ENCODE measurements around the gene PRKAG2.

GRCh38 chr7:151706277-151707104 lies 170.4 kb downstream of the PRKAG2 start:
- TF ChIP-seq POLR2A (IDR thresholded peaks at IDR 0.05; ENCODE audit: low read depth, low read length), result no peak
- no peak for TF ChIP-seq TAF1 (IDR thresholded peaks at IDR 0.05; ENCODE audit: low read depth, low read length)
- no peak for TF ChIP-seq POLR2AphosphoS5 (IDR thresholded peaks at IDR 0.05; ENCODE audit: low read depth, low read length)
- TF ChIP-seq SPI1 (IDR thresholded peaks at IDR 0.05; ENCODE audit: low read depth, low read length), result no peak
- no peak for TF ChIP-seq PAX5 (IDR thresholded peaks at IDR 0.05; ENCODE audit: insufficient read depth, low read length, severe bottlenecking)
- TF ChIP-seq POU2F2 (IDR thresholded peaks at IDR 0.05; ENCODE audit: low read depth, low read length), result no peak

Measured in GM12891 (cell line).